Panc1 (cell line): ENCODE results near the gene MUC5AC. TPM values are rescaled to one million over a fixed set of nuclear protein-coding genes. Genes with fewer than 3 reads are reported as not detected.

ENCODE experiments used
- ATAC-seq: fragments of 200-7000 bp; cut with Tn5 transposase; 2 replicates; pipeline ENCODE4 v1.9.1; 2020; ENCODE audit warnings: mild to moderate bottlenecking, moderate library complexity
- BruUV-seq: library from RNA; stranded (reverse); fragments of 400-500 nt; replicated peaks from 2 replicates; lab custom pipeline; 2021; lab: Mats Ljungman, UMichigan
- CTCF ChIA-PET: fragments of 300-600 bp; sonication (Branson Sonifier 250); formaldehyde crosslinking; loops from one replicate; lab custom pipeline; 2022; ENCODE audit warnings: antibody characterized with exemption; lab: Charles Lee
- POLR2A ChIA-PET: fragments of 300-600 bp; sonication (Branson Sonifier 250); formaldehyde crosslinking; loops from one replicate; lab custom pipeline; 2022; ENCODE audit warnings: antibody characterized with exemption; lab: Charles Lee
- DNase-seq: peaks from one replicate; pipeline ENCODE4 v3.0.0-alpha.2; 2010; ENCODE audit warnings: low read depth, low spot score
- H3K27ac ChIP-seq: 2 replicates; pipeline ENCODE4 v1.5.1; 2011; ENCODE audit warnings: mild to moderate bottlenecking, low read length, inconsistent platforms
- H3K27me3 ChIP-seq: fragments of 200-500 bp; sonication (Bioruptor generic); 2 replicates; pipeline ENCODE4 v1.6.0; 2014; ENCODE audit warnings: low read length, inconsistent platforms; ENCODE audit not compliant: control insufficient read depth, insufficient read depth
- H3K36me3 ChIP-seq: fragments of 200-500 bp; sonication (Bioruptor generic); 2 replicates; pipeline ENCODE4 v1.5.1; 2014; ENCODE audit warnings: inconsistent platforms, mild to moderate bottlenecking, low read length, moderate library complexity; ENCODE audit not compliant: control insufficient read depth, insufficient read depth
- H3K4me1 ChIP-seq: 2 replicates; pipeline ENCODE4 v1.5.1; 2011; ENCODE audit warnings: inconsistent platforms, mild to moderate bottlenecking, low read length, moderate library complexity; ENCODE audit not compliant: control insufficient read depth, insufficient read depth
- H3K4me3 ChIP-seq, 2 experiments: 2 replicates each; pipeline ENCODE4 v1.5.1; 2011 to 2012; ENCODE audit warnings: low read depth in 2 of 2, low read length in 2 of 2, mild to moderate bottlenecking in 2 of 2, inconsistent platforms in 1 of 2, moderate library complexity in 1 of 2
- H3K9me3 ChIP-seq: fragments of 200-500 bp; sonication (Bioruptor generic); 2 replicates; pipeline ENCODE4 v1.5.1; 2014; ENCODE audit warnings: low read depth, mild to moderate bottlenecking, inconsistent platforms, low read length, moderate library complexity; ENCODE audit not compliant: control insufficient read depth, insufficient read depth
- CTCF ChIP-seq: fragments of 450-650 bp; IDR thresholded peaks from 2 replicates; pipeline ENCODE4 v1.5.1; 2017; ENCODE audit warnings: mild to moderate bottlenecking
- POLR2AphosphoS5 ChIP-seq: IDR thresholded peaks from 2 replicates; pipeline ENCODE4 v1.6.1; 2012; ENCODE audit warnings: mild to moderate bottlenecking, low read depth, low read length, moderate library complexity
- REST ChIP-seq, 2 experiments: IDR thresholded peaks; 2 replicates each; pipeline ENCODE4 v1.6.1; 2011 to 2012; ENCODE audit warnings: low read depth in 2 of 2, control low read depth in 1 of 2, low read length in 1 of 2, mild to moderate bottlenecking in 1 of 2, moderate library complexity in 1 of 2; ENCODE audit not compliant: insufficient read depth in 1 of 2
- SIN3A ChIP-seq: IDR thresholded peaks from 2 replicates; pipeline ENCODE4 v1.6.1; 2012; ENCODE audit warnings: low read depth, mild to moderate bottlenecking, low read length, moderate library complexity, borderline replicate concordance; ENCODE audit not compliant: insufficient read depth
- TCF7L2 ChIP-seq: IDR thresholded peaks from 2 replicates; pipeline ENCODE4 v1.6.1; 2011; ENCODE audit warnings: mild to moderate bottlenecking, low read depth, low read length, inconsistent platforms
- in situ Hi-C: cut with HindIII; loops from 2 replicates; pipeline ENCODE4 v1.10.0; 2016; ENCODE audit warnings: low sequenced_read_pairs, low pct_unique_long_range_greater_than_20kb
- intact Hi-C: fragments of 100-400 bp; cut with micrococcal nuclease; formaldehyde crosslinking; loops from one replicate; pipeline ENCODE4 v1.10.0; 2022; ENCODE audit not compliant: unreplicated experiment
- total RNA-seq: library from RNA; stranded (reverse); gene quantifications from one replicate; pipeline ENCODE4 v1.2.1, GENCODE V29; 2021; ENCODE audit not compliant: unreplicated experiment

The MUC5AC gene
- total RNA-seq, 1 experiment from 2014 or later, result 0.03 TPM

GRCh38 chr11:1208144-1208393 lies 50.3 kb downstream of the MUC5AC start:
- in situ Hi-C loops (no loop called here), intact Hi-C loops (loop anchor here (10.0 kb wide), 1 partner anchor 307 kb away; no protein-coding TSS in a partner anchor)
- no peak for DNase-seq
- ChIA-PET POLR2A (no interaction called here), CTCF (interaction anchor here (0.6 kb wide), 2 partner anchors 338 to 625 kb away, joined by 5 to 9 read pairs; no protein-coding TSS in a partner anchor)
- no TSS peak for BruUV-seq
- H3K36me3 ChIP-seq, result no peaks in the 10 kb centered on the region
- peaks cover 21% of the 10 kb centered on the region; the same call in 1 of the 2 replicates for H3K9me3 ChIP-seq
- peaks cover 9% of the 10 kb centered on the region; the same call in 1 of the 2 replicates for H3K4me1 ChIP-seq
- no peak overlapping the region for H3K27ac ChIP-seq
- TF ChIP-seq REST (IDR thresholded peaks at IDR 0.05; ENCODE audit: insufficient read depth in 1 of 2, low read depth in 2 of 2, low read length in 1 of 2), result no peak
- no peak for TF ChIP-seq SIN3A
- no peak for TF ChIP-seq TCF7L2
- TF ChIP-seq CTCF, result no peak
- TF ChIP-seq POLR2AphosphoS5, result no peak
- no peak overlapping the region for H3K4me3 ChIP-seq
- no peaks in the 10 kb centered on the region; the same call in 1 of the 2 replicates for H3K27me3 ChIP-seq
- no peak for ATAC-seq

GRCh38 chr11:1208394-1209261 lies 50.9 kb downstream of the MUC5AC start:
- no TSS peak for BruUV-seq
- no peak overlapping the region for H3K4me3 ChIP-seq
- no peak overlapping the region for H3K27ac ChIP-seq
- H3K9me3 ChIP-seq, result peaks cover 21% of the 10 kb centered on the region; the same call in 1 of the 2 replicates
- intact Hi-C loops, result loop anchor here (10.0 kb wide), 1 partner anchor 306 kb away; no protein-coding TSS in a partner anchor
- no peak for ATAC-seq
- no peaks in the 10 kb centered on the region; the same call in 1 of the 2 replicates for H3K27me3 ChIP-seq
- ChIA-PET CTCF (interaction anchor here (0.5 to 0.8 kb wide), 3 partner anchors 11 to 237 kb away, joined by 3 to 4 read pairs (median 4); no protein-coding TSS in a partner anchor), POLR2A (no interaction called here)
- DNase-seq, result no peak
- in situ Hi-C loops, result no loop called here
- TF ChIP-seq CTCF (no peak), TCF7L2 (no peak), SIN3A (no peak), POLR2AphosphoS5 (no peak), REST (IDR thresholded peaks at IDR 0.05; ENCODE audit: insufficient read depth in 1 of 2, low read depth in 2 of 2, low read length in 1 of 2) (no peak)
- H3K4me1 ChIP-seq, result peaks cover 3% of the 10 kb centered on the region; the same call in 1 of the 2 replicates
- H3K36me3 ChIP-seq, result no peaks in the 10 kb centered on the region
